ENCODE measurements around the gene IP6K3. TPM values are rescaled to one million over a fixed set of nuclear protein-coding genes. Genes with fewer than 3 reads are reported as not detected.

IP6K3 gene
- polyA plus RNA-seq, 1 donor, result 1.0 TPM

DNA sequence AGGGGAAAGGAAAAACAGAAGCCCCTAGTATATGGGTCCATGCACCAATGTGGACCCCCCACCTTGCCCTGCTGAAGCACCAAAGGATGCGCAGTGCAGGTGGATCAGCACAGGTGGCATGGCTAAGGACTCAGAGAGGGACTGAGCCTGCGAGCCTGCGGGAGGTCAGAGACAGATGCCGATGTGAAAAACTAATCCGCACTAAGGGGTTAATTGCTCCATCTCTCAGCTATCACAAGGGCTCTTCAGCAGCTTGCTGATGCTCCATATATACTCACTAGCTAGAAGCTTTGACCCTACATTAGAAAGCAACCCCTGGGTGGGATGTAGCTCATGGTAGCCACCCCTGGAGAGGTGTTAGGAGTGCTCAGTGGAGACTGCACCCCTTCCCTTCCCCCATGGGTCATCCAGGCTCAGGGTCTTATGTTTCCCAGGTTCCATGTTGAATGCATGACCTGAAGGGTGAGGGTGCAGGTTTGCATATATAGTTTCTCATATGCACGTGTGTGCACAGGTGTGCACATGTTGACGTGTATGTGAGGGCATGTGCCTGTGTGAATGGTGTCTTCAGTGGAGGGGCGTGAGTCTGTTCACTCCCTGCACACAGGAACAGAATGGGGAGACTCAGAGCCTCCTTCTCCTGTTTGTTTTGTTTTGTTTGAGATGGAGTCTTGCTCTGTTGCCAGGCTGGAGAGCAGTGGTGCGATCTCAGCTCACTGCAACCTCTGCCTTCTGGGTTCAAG, 13.4 kb upstream of the IP6K3 start:
- DNase-seq, result no peak

DNA sequence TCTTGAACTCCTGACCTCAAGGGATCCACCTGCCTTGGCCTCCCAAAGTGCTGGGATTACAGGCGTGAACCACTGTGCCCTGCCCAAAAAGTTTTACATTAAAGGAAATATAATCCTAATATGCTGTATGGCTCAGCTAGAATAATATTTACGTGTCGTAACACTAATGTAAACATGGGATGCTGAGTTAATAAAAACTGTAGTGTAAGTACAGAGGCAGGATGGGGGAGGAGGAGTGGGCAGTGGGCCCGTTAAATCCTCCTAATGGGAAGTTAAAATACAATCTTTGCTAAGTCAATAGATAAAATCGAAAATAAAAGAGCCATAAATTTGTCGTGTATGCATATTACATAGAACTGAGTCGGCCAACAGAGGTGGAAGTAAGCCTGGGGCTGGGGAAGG, 12.1 kb upstream of the IP6K3 start:
- no peak for DNase-seq

- DNase-seq, result no peak
Observed at GRCh38 chr6:33757906-33758305, 11.2 kb upstream of the IP6K3 start.

DNA sequence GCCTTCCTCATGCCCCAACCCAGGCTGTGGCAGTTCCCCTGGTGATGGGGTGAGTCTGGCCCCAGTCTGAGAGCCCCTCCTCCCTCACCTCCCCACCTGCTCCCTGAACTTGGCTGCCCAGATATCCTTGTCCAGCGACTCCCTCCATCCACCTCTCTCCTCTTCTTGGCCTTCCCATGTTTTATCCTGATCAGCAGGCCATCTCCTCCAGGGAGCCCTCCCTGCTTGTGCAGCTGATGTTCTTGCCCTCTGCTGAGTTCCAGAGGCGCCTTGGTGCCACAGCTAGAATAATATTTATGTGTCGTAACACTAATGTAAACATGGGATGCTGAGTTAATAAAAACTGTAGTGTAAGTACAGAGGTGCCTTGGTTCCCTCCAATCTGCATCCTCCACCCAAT, 10.4 kb upstream of the IP6K3 start:
- DNase-seq, result no peak

GRCh38 chr6:33756211-33756954, 9.7 kb upstream of the IP6K3 start:
- DNase-seq, result no peak

DNA sequence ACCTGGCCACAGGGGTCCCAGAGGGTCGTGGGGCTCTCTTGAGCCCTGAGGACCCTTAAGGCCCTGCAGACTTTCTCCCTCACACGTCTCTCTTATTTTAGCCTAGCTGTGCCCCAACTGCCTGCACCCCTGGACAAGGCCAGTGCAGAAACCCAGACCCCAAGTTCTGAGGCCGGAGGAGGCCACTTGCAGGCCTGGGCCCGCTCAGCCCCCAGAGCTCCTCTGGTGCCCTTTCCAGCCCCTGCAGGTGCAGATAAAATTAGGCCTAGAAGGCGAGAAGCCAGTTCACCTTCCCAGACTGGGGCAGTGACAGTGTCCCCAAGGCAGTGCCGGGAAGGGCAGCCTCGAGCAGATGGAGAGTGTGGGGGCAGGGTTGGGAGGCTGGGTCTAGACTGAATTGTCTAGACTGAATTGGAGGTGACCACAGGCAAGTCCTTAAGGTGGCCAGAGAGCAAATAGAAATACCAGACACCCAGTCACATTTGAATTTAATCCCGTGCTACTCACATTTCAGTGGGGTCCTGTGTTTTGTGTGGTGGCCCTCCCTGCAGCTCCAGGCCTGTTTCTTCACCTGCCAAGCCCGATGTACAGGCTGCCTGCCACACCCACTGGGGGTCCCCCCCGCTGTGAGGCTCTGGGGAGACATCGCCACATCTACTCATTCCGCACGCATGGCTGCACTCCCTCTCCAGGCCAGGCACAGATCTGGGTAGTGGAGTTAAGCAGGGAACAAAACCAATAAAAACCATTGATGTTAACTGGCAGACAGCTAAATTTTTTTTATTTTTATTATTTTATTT, 8.6 kb upstream of the IP6K3 start:
- no peak for DNase-seq

DNA sequence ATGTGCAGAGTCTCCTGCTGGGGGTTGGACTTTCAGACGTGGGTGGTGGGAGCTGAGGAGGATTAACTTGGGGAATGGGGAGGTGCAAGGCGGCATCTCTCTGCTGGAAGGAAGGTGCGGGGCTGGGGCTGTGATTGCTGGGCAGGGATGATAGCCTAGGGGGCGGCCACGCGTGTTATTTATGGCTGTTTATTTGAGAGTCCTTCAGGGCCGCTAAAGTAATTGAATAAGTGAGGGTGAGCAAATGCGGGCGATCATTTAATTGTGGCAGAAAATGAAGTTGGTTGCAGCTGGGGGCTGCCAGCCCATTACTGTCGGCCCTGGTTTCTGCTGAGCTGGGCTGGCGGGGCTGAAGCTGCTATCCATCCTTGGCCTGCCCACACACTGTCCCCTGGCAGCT, 7.5 kb upstream of the IP6K3 start:
- DNase-seq, result no peak

DNA sequence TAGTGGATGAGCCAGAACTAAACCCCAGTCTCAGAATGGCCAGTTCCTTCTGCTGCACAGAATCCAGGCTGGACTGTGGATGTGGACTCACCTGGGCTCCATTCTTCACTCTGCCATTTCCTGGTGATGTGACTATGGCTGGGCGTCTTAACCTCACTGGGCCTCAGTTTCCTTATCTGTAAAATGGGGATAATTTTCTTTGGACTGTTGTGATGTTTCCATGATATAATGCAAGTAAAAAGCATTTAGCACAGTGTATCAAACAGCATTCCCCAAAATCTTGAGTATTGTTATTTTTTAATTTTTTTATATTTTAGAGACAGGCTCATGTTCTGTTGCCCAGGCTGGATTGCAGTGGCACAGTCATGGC, 5.9 kb upstream of the IP6K3 start:
- no peak for DNase-seq

DNA sequence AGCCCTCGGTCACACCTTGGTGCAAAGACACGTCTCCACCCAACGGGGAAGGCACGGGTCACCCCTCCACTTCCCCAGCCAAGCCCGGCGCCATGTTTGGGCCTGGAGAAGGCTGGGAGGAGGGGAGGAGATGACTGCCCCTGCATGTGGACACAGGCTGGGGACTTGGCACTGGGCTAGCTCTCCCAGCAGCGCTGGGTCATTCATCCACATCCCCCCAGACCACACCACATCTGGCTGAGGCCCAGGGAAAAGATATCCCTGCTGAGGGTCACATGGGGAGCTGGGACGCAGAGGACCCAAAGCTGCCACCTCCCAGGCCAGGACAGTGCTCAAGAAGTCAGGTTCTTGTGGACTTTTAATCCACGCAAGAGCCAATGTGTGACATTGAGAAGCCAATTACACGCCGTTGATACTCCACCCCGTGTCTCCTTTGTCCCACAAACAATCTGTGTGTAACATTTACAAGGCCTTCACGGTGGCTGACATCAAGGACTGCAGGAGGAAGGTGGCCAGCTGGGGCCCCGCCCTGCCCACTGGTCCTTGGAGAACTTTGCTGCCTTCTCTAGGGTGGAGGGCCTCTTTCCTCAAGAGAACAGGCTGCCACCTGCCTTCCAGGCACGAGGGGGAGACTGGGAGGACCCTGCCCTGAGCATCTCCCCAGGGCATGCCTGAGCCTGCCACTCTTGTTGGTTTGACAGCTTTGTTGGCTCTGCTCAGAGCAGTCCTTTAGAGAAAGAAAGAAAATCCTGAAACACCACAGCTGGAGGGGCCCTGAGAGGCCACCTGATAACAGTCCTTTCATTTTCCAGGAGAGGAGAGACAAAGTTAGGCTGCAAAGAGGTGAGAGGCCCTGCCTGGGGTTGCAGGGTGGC, 5.3 kb upstream of the IP6K3 start:
- no peak for DNase-seq

- DNase-seq, result no peak
Observed at GRCh38 chr6:33750244-33750991, 3.7 kb upstream of the IP6K3 start.

DNA sequence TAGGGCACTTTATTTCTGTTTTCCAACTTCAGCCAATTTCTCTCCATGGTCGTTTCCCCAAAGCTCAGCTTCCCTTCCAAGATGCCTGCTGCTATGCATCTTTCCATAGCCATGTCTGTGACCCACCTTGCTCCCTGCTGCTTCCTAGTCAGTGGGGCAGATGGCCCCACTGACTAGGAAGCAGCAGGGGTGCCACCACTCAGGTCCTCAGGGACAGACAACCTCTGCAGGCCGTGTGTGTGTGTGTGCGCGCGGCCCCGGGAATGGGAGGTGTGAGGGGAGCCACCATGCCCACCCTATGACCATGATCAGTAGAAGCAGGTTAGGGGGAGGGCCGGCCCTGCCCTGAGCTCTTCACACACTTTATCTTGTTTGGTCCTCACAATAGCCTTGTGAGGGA, 2.7 kb upstream of the IP6K3 start:
- DNase-seq, result no peak

GRCh38 chr6:33748841-33749240, 2.1 kb upstream of the IP6K3 start:
- DNase-seq, result no peak

DNA sequence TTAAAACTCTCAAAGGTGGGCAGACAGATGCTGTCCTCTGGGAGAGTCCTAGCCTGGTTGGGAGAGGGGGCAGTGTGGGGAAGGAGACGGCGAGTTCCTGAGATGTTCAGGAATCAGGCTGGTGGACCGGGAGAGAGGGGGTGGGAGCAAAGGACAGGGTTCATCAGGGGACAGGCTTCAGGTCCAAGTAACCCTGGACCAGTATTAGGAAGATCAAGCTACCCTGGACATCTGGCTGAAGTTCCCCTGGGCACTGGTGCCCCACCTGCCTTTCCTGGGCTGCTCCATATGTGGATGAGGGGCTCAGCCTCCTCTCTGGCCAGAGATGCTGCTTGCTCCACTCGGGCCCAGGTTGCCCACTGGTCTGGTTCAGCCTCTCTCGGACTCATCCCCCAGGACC, 1.1 kb upstream of the IP6K3 start:
- no peak for DNase-seq

- DNase-seq, result no peak
Observed at GRCh38 chr6:33746036-33746600, 587 bp downstream of the IP6K3 start.

GRCh38 chr6:33745548-33745947, 1.2 kb downstream of the IP6K3 start:
- DNase-seq, result no peak

- no peak for DNase-seq
Observed at GRCh38 chr6:33744895-33745546, 1.7 kb downstream of the IP6K3 start.

GRCh38 chr6:33744001-33744848, 2.5 kb downstream of the IP6K3 start:
- peak; percentile 85 for DNase-seq

- no peak for DNase-seq
Observed at GRCh38 chr6:33742837-33743236, 3.9 kb downstream of the IP6K3 start.

DNA sequence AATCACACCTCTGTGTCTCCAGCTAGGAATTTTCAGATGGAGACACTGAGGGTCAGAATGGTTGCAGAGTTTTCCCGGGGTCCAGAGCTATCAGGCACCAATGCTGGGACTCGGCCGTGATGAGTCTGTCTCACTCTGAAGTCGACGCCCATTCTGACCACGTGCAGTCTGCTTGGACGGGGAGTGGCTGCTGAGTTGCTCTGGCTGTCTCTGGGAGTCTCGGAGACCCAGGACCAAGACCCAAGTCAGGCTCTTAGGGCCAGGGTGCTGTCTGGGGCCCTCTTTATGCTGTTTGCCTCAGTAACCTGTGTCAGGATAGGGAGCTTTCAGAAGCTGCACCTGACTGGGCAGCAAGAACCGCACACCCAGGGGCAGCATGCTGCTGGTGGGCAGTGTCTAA, 4.6 kb downstream of the IP6K3 start:
- no peak for DNase-seq
